ENCODE results near the gene RPS26.
"Not testable (repeated sequence)": the region's sequence is repeated elsewhere in the genome, so short reads cannot be mapped to it uniquely, and the experiment has no call there.

DNA sequence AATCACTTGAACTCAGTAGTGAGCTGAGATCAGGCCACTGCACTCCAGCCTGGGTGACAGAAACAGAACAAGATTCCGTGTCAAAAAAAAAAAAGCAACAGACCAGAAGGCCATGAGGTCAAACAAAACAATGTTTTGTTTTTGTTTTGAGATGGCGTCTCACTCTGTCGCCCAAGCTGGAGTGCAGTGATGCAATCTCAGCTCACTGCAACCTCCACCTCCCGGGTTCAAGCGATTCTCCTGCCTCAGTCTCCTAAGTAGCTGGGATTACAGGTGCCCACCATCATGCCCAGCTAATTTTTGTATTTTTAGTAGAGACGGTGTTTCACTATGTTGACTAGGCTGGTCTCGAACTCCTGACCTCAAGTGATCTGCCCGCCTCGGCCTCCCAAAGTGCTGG lies 36.2 kb downstream of the RPS26 start:
- not testable (repeated sequence) for TF ChIP-seq CTCF (conservative IDR thresholded peaks at IDR 0.05; ENCODE audit: low read length); EZH2phosphoT487 (IDR thresholded peaks at IDR 0.05; ENCODE audit: borderline replicate concordance)
